Lower leg skin (tissue), 4 donors: ENCODE results near the gene ZNFX1. TPM values are rescaled to one million over a fixed set of nuclear protein-coding genes. Genes with fewer than 3 reads are reported as not detected.

Experiments
- DNase-seq, 2 donors: peaks; one replicate each; pipeline ENCODE4 v3.0.0-alpha.2; 2019; ENCODE audit warnings: low spot score in 2 of 2
- H3K4me3 ChIP-seq: fragments of 200-600 bp; sonication (generic); 2 replicates; pipeline ENCODE4 v1.5.1; 2017; ENCODE audit warnings: mild to moderate bottlenecking, low read depth; ENCODE audit not compliant: poor library complexity, severe bottlenecking
- CTCF ChIP-seq, 3 donors: fragments of 450-650 bp; IDR thresholded peaks; one replicate each; pipeline ENCODE4 v1.5.1; 2016; ENCODE audit warnings: antibody characterized with exemption in 3 of 3, mild to moderate bottlenecking in 3 of 3, moderate library complexity in 2 of 3
- POLR2A ChIP-seq, 2 donors: fragments of 450-650 bp; IDR thresholded peaks; one replicate each; pipeline ENCODE4 v1.6.1; 2016 to 2017; ENCODE audit warnings: antibody characterized with exemption in 2 of 2, mild to moderate bottlenecking in 1 of 2, moderate library complexity in 1 of 2
- WGBS, 2 donors: methylation state at CpG; one replicate each; pipeline ENCODE4 v1.1.5; 2018; 5-methylcytosine and 5-hydroxymethylcytosine counted together
- intact Hi-C: fragments of 100-400 bp; cut with DNase I; formaldehyde crosslinking; loops from one replicate; pipeline ENCODE4 v1.15.0; 2023; ENCODE audit warnings: low total_unique reads
- total RNA-seq, 4 donors: library from RNA; depleted of rRNA; stranded (reverse); fragments of >200 nt; gene quantifications; one replicate each; pipeline ENCODE4 v1.1.0, GENCODE V29; 2016

The ZNFX1 gene
- total RNA-seq, 4 donors from 2014 or later, result 26.0 to 31.4 (median 28.1) TPM

- no peak for DNase-seq
- intact Hi-C loops, result no loop called here
- TF ChIP-seq CTCF (IDR thresholded peaks at IDR 0.05) (no peak), POLR2A (IDR thresholded peaks at IDR 0.05) (no peak)
- WGBS, 2 donors, result 49 to 57% methylated on average over 4 of the region's 4 CpGs
- H3K4me3 ChIP-seq, result no peak overlapping the region
Measured at GRCh38 chr20:49267327-49267726, 10.5 kb downstream of the ZNFX1 start.

- DNase-seq, result no peak
- intact Hi-C loops, result no loop called here
- TF ChIP-seq POLR2A (IDR thresholded peaks at IDR 0.05) (no peak), CTCF (IDR thresholded peaks at IDR 0.05) (no peak)
- 30 to 96% methylated on average over 1 of the region's 1 CpG for WGBS, 2 donors
- no peak overlapping the region for H3K4me3 ChIP-seq
Measured at GRCh38 chr20:49262444-49262843, 15.4 kb downstream of the ZNFX1 start.

- no peak for TF ChIP-seq CTCF (IDR thresholded peaks at IDR 0.05)
- TF ChIP-seq POLR2A (IDR thresholded peaks at IDR 0.05), result no peak
- no peak overlapping the region for H3K4me3 ChIP-seq
- no peak for DNase-seq
- 96 to 100% methylated on average over 3 of the region's 3 CpGs for WGBS, 2 donors
- intact Hi-C loops, result no loop called here
Measured at GRCh38 chr20:49261173-49261572, 16.7 kb downstream of the ZNFX1 start.

- TF ChIP-seq POLR2A (IDR thresholded peaks at IDR 0.05) (no peak), CTCF (IDR thresholded peaks at IDR 0.05) (no peak)
- no peak for DNase-seq
- WGBS, 2 donors, result 89 to 91% methylated on average over 4 of the region's 4 CpGs
- intact Hi-C loops, result no loop called here
- H3K4me3 ChIP-seq, result no peak overlapping the region
Measured at GRCh38 chr20:49260218-49260617, 17.6 kb downstream of the ZNFX1 start.

GRCh38 chr20:49259799-49260198 is 18.1 kb downstream of the ZNFX1 start:
- no peak overlapping the region for H3K4me3 ChIP-seq
- DNase-seq, result no peak
- WGBS, 2 donors, result 90 to 98% methylated on average over 2 of the region's 2 CpGs
- TF ChIP-seq POLR2A (IDR thresholded peaks at IDR 0.05) (no peak), CTCF (IDR thresholded peaks at IDR 0.05) (no peak)
- intact Hi-C loops, result no loop called here

- no peak for TF ChIP-seq POLR2A (IDR thresholded peaks at IDR 0.05)
- no peak for TF ChIP-seq CTCF (IDR thresholded peaks at IDR 0.05)
- H3K4me3 ChIP-seq, result no peak overlapping the region
- intact Hi-C loops, result no loop called here
- 59 to 88% methylated on average over 4 of the region's 4 CpGs for WGBS, 2 donors
- DNase-seq, result no peak
Measured at GRCh38 chr20:49259284-49259683, 18.6 kb downstream of the ZNFX1 start.
